Activated naive CD8-positive, alpha-beta T cell treated with anti-CD3 and anti-CD28 coated beads, Interleukin-2, amount 50 U/mL, for 24 hours (primary cell): ENCODE data around the gene TUBAL3.
"Not testable (repeated sequence)": the region's sequence is repeated elsewhere in the genome, so short reads cannot be mapped to it uniquely, and the experiment has no call there.

ENCODE experiments used
- ATAC-seq: fragments of 150-1000 bp; cut with Tn5 transposase; one replicate; pipeline ENCODE4 v1.10.0; 2021
- DNase-seq: peaks from one replicate; pipeline ENCODE4 v3.0.0; 2021
- H3K27ac Mint-ChIP-seq: one replicate; pipeline ENCODE4 v1.8.0; 2021; ENCODE audit warnings: mild to moderate bottlenecking, mixed read lengths
- H3K27me3 Mint-ChIP-seq: one replicate; pipeline ENCODE4 v1.8.0; 2021; ENCODE audit warnings: mixed read lengths
- H3K36me3 Mint-ChIP-seq: one replicate; pipeline ENCODE4 v1.8.0; 2021; ENCODE audit warnings: low read depth, mixed read lengths
- H3K4me1 Mint-ChIP-seq: one replicate; pipeline ENCODE4 v1.8.0; 2021; ENCODE audit warnings: mixed read lengths
- H3K4me3 Mint-ChIP-seq: one replicate; pipeline ENCODE4 v1.8.0; 2021; ENCODE audit warnings: mild to moderate bottlenecking, moderate library complexity, mixed read lengths
- H3K9me3 Mint-ChIP-seq: one replicate; pipeline ENCODE4 v1.8.0; 2021; ENCODE audit warnings: mixed read lengths

TUBAL3 gene

GRCh38 chr10:5410787-5411186 is 6.2 kb upstream of the TUBAL3 start:
- not testable (repeated sequence) for H3K4me3 Mint-ChIP-seq, H3K36me3 Mint-ChIP-seq, H3K9me3 Mint-ChIP-seq, DNase-seq, H3K4me1 Mint-ChIP-seq, H3K27ac Mint-ChIP-seq, ATAC-seq
- H3K27me3 Mint-ChIP-seq: peaks cover 20% of the 10 kb centered on the region

DNA sequence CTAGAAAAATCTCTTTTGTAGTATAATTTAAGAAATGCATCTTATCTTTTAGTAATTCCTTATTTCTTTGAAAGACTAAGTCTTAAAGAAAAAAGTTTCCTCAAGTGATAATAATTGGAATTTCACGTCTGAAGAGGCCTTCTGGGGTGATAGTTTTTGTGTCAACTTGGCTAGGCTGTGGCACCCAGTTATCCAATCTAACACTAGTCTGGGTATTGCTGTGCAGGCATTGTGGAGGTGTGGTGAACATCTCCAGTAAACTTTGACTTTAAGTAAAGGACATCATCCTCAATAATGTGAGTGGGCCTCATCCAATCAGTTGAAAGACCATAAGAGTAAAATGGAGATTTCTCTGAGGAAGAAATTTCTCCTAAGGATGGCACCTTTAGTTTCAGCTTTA is 2.3 kb upstream of the TUBAL3 start:
- Mint-ChIP-seq H3K27me3 (peaks cover 15% of the 10 kb centered on the region), H3K4me1 (no peaks in the 10 kb centered on the region), H3K36me3 (no peaks in the 10 kb centered on the region), H3K27ac (no peak overlapping the region), H3K4me3 (no peak overlapping the region), H3K9me3 (no peaks in the 10 kb centered on the region)
- no peak for DNase-seq
- ATAC-seq: no peak

DNA sequence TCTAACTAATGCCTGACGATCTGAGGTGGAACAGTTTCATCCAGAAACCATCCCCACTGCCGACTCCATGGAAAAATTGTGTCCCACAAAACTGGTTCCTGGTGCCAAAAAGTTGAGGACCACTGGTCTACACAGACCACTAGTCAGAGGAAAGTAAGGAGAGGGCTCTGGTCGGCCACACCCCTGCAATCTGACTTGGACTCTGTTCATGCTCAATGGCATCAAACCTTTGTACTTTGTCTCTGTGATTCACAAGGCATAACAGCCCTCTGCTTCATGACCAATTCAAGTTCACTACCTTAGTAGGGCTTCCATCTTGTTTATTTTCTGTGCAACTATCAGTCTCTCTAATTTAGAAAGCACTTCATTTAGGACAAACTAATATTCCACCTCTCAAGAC is 1.8 kb downstream of the TUBAL3 start:
- ATAC-seq: no peak
- H3K36me3 Mint-ChIP-seq: no peaks in the 10 kb centered on the region
- no peaks in the 10 kb centered on the region for H3K9me3 Mint-ChIP-seq
- no peaks in the 10 kb centered on the region for H3K4me1 Mint-ChIP-seq
- H3K27me3 Mint-ChIP-seq: peaks cover 7% of the 10 kb centered on the region
- H3K4me3 Mint-ChIP-seq: no peak overlapping the region
- no peak overlapping the region for H3K27ac Mint-ChIP-seq
- no peak for DNase-seq

GRCh38 chr10:5400468-5401240 is 4.0 kb downstream of the TUBAL3 start:
- Mint-ChIP-seq H3K27ac (no peak overlapping the region), H3K36me3 (no peaks in the 10 kb centered on the region), H3K9me3 (no peaks in the 10 kb centered on the region), H3K4me1 (no peaks in the 10 kb centered on the region), H3K4me3 (no peak overlapping the region), H3K27me3 (peaks cover 13% of the 10 kb centered on the region)
- ATAC-seq (no peak), DNase-seq (no peak)

DNA sequence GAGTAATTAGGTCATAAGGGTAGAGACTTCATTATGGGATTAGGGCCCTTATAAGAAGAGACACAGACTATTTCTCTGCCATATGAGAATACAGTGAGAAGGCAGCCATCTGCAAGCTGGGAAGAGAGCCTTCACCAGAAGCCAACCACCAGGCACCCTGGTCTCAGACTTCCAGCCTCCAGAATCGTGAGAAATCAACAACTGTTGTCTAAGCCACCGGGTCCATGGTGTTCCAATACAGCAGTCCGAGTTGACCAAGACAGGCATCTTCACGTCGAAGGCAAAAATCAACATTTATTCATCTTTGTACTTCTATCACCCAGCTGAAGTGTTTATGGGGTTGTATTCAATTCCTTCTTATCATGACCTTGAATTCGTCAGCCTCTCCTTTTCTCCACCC is 5.3 kb downstream of the TUBAL3 start:
- H3K27me3 Mint-ChIP-seq: peaks cover 13% of the 10 kb centered on the region
- DNase-seq (no peak), ATAC-seq (no peak)
- H3K4me3 Mint-ChIP-seq: no peak overlapping the region
- no peaks in the 10 kb centered on the region for H3K4me1 Mint-ChIP-seq
- H3K27ac Mint-ChIP-seq: no peak overlapping the region
- no peaks in the 10 kb centered on the region for H3K9me3 Mint-ChIP-seq
- no peaks in the 10 kb centered on the region for H3K36me3 Mint-ChIP-seq

GRCh38 chr10:5396556-5397300 is 7.9 kb downstream of the TUBAL3 start:
- Mint-ChIP-seq H3K36me3 (no peaks in the 10 kb centered on the region), H3K9me3 (peaks cover 7% of the 10 kb centered on the region), H3K4me3 (no peak overlapping the region), H3K27me3 (peaks cover 13% of the 10 kb centered on the region), H3K4me1 (no peaks in the 10 kb centered on the region), H3K27ac (no peak overlapping the region)
- DNase-seq (no peak), ATAC-seq (no peak)

GRCh38 chr10:5395168-5395567 is 9.5 kb downstream of the TUBAL3 start:
- H3K36me3 Mint-ChIP-seq: peaks cover 9% of the 10 kb centered on the region
- ATAC-seq (no peak), DNase-seq (no peak)
- no peak overlapping the region for H3K4me3 Mint-ChIP-seq
- H3K9me3 Mint-ChIP-seq: peaks cover 23% of the 10 kb centered on the region
- no peaks in the 10 kb centered on the region for H3K4me1 Mint-ChIP-seq
- no peak overlapping the region for H3K27ac Mint-ChIP-seq
- peaks cover 10% of the 10 kb centered on the region for H3K27me3 Mint-ChIP-seq

DNA sequence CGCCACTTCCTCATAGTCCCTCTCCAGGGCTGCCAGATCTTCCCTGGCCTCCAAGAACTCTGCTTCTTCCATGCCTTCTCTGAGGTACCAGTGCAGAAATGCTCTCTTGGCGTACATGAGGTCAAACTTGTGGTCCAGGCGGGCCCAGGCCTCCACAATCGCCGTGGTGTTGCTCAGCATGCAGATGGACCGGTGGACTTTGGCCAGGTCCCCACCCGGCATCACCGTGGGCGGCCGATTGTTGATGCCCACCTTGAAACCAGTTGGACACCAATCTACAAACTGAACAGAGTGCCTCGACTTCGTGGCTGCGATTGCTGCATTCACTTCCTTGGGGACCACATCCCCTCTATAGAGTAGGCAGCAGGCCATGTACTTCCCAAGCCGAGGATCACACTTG is 11.1 kb downstream of the TUBAL3 start:
- Mint-ChIP-seq H3K27me3 (peaks cover 10% of the 10 kb centered on the region), H3K4me3 (no peak overlapping the region), H3K4me1 (no peaks in the 10 kb centered on the region), H3K9me3 (peaks cover 36% of the 10 kb centered on the region), H3K27ac (no peak overlapping the region), H3K36me3 (peaks cover 11% of the 10 kb centered on the region)
- DNase-seq (no peak), ATAC-seq (no peak)

DNA sequence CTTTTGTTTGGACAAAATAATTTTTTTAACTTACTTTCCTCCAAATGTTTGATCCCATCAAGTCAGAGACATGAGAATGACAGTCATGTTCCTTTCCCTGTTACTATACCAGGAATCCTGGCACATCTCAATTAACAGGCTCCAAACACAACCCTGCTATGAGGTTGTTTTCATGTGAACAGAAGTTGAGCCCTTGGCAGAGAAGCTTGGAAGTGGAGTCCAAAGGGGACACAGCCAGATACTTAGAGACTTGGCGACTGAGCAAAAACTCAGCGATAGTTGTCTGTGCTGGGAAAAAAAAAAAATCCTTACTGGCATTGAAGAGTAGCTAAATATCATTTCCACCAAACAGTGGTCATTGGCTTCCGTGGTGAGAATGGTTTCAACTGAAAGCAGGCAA is 12.8 kb downstream of the TUBAL3 start:
- Mint-ChIP-seq H3K27me3 (peaks cover 4% of the 10 kb centered on the region), H3K4me3 (no peak overlapping the region), H3K27ac (no peak overlapping the region), H3K9me3 (peaks cover 41% of the 10 kb centered on the region), H3K36me3 (peaks cover 11% of the 10 kb centered on the region), H3K4me1 (no peaks in the 10 kb centered on the region)
- ATAC-seq: no peak
- DNase-seq: no peak

DNA sequence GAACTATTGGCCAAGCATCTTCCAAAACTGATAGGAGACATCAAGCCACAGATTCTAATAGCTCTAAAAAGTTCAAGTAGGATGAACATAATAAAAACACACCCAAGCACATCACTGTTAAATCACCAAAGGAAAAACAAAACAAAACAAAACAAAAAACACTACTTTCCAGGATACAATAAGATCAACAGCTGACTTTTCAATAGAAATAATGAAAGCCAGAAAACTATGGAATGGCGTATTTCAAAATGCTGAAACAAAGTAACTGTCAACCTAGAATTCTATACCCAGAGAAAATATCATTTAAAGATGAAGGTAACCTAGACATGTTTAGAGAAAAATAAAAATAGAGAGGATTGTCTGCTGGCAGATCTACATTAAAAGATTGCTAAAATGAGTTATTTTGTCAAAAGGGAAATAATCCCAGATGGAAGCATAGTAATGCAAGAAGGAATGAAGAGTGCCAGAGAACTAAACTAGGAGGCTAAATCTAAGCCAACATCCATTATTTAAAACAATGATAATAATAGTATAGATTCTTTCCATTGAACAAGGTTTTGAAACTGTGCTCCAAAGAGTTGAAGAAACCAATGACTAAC is 13.9 kb downstream of the TUBAL3 start:
- Mint-ChIP-seq H3K4me1 (no peaks in the 10 kb centered on the region), H3K9me3 (peaks cover 41% of the 10 kb centered on the region), H3K36me3 (peaks cover 11% of the 10 kb centered on the region), H3K27ac (no peak overlapping the region), H3K27me3 (peaks cover 4% of the 10 kb centered on the region), H3K4me3 (no peak overlapping the region)
- DNase-seq: no peak
- no peak for ATAC-seq

DNA sequence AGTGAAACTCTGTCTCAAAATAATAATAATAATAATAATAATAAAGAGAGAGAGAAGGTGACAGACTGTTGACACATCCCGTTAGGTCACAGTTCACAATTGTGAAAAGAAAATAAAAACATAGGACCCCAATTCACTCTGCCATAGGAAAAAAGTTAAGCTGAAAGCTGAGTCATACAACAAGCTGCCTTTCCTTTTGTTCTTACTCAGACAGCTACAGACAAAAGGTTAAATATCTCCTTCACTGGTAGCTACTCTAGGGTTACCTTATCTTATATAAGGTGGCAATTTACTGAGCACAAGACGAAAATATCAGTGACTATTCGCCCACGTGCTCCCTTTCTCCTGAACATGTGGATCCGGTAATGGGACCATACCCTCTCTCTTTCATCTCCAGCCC is 17.5 kb downstream of the TUBAL3 start:
- Mint-ChIP-seq H3K27ac (no peak overlapping the region), H3K9me3 (peaks cover 38% of the 10 kb centered on the region), H3K4me1 (no peaks in the 10 kb centered on the region), H3K4me3 (no peak overlapping the region), H3K36me3 (peaks cover 11% of the 10 kb centered on the region), H3K27me3 (peaks cover 4% of the 10 kb centered on the region)
- ATAC-seq (no peak), DNase-seq (no peak)

DNA sequence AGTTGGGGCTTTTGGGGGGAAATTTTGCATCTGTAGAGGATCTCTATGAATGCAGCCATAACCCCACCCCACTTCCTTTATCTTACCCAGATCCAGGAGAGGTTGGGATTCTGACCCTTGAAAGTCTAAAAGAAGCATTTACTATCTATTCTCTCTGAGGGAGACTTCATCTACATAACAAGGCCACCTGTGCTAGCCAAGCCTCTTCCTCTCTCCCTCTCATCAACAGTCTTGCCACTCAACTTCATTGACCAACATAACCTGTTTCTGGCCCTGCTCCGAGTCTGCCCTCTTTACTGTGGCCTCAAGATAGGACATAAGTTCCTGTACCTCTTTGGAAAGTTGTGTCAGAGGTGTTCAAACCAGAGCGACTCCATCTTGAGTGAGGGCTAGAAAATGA is 19.4 kb downstream of the TUBAL3 start:
- Mint-ChIP-seq H3K36me3 (peaks cover 2% of the 10 kb centered on the region), H3K9me3 (peaks cover 18% of the 10 kb centered on the region), H3K27me3 (peaks cover 4% of the 10 kb centered on the region), H3K4me3 (no peak overlapping the region), H3K4me1 (no peaks in the 10 kb centered on the region), H3K27ac (no peak overlapping the region)
- DNase-seq: no peak
- no peak for ATAC-seq

DNA sequence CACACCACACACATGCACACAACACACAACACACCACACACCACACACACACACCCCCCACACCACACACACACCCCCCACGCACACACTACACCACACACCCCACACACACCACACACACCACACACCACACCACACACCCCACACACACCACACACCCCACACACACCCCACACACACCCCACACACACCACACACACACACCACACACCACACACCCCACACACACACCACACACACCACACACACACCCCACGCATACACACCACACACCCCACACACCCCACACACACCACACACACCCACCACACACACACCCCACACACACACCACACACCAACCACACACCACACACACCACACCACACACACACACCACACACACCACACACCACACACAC is 23.4 kb downstream of the TUBAL3 start:
- Mint-ChIP-seq H3K27me3 (no peaks in the 10 kb centered on the region), H3K4me1 (no peaks in the 10 kb centered on the region), H3K9me3 (no peaks in the 10 kb centered on the region), H3K4me3 (no peak overlapping the region), H3K27ac (no peak overlapping the region), H3K36me3 (no peaks in the 10 kb centered on the region)
- ATAC-seq (no peak), DNase-seq (no peak)

DNA sequence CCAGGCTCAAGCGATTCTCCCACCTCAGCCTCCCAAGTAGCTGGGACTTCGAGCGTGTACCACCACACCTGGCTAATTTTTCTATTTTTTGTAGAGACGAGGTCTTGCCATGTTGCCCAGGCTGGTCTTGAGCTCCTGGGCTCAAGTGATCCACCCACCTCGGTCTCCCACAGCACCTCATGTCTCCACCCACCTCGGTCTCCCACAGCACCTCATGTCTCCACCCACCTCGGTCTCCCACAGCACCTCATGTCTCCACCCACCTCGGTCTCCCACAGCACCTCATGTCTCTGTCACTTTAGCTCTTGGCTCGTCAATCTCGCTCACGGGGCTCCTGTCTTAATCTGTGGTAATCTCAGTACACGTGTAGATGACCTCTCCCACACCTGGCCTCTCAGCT is 24.2 kb downstream of the TUBAL3 start:
- H3K4me3 Mint-ChIP-seq, ATAC-seq: not testable (repeated sequence)

GRCh38 chr10:5379202-5379601 is 25.4 kb downstream of the TUBAL3 start:
- not testable (repeated sequence) for H3K9me3 Mint-ChIP-seq, H3K4me1 Mint-ChIP-seq, H3K36me3 Mint-ChIP-seq, DNase-seq, ATAC-seq, H3K27ac Mint-ChIP-seq, H3K27me3 Mint-ChIP-seq, H3K4me3 Mint-ChIP-seq

More for the DNA sequence above, 24.2 kb downstream of the TUBAL3 start:
- not testable (repeated sequence) for H3K36me3 Mint-ChIP-seq, H3K27ac Mint-ChIP-seq, H3K27me3 Mint-ChIP-seq, H3K9me3 Mint-ChIP-seq, H3K4me1 Mint-ChIP-seq, DNase-seq
